IPS-18a (cell line): ENCODE results near the gene ATG101.

Experiments used
- H3K27ac ChIP-seq: one replicate; pipeline ENCODE4 v1.5.1; 2013; ENCODE audit warnings: low read length
- H3K27me3 ChIP-seq: one replicate; pipeline ENCODE4 v1.6.1; 2013; ENCODE audit warnings: mild to moderate bottlenecking, low read length; ENCODE audit not compliant: control insufficient read depth, insufficient read depth
- H3K36me3 ChIP-seq: one replicate; pipeline ENCODE4 v1.6.1; 2013; ENCODE audit warnings: low read depth, low read length; ENCODE audit not compliant: control insufficient read depth
- H3K4me1 ChIP-seq: one replicate; pipeline ENCODE4 v1.6.1; 2013; ENCODE audit warnings: low read depth, low read length; ENCODE audit not compliant: control insufficient read depth
- H3K4me3 ChIP-seq: one replicate; pipeline ENCODE4 v1.5.1; 2013; ENCODE audit warnings: low read length
- H3K9ac ChIP-seq: one replicate; pipeline ENCODE4 v1.6.1; 2013; ENCODE audit warnings: mild to moderate bottlenecking, low read length, moderate library complexity
- H3K9me3 ChIP-seq: one replicate; pipeline ENCODE4 v1.6.1; 2013; ENCODE audit warnings: low read depth, low read length; ENCODE audit not compliant: control insufficient read depth

ATG101 gene

DNA sequence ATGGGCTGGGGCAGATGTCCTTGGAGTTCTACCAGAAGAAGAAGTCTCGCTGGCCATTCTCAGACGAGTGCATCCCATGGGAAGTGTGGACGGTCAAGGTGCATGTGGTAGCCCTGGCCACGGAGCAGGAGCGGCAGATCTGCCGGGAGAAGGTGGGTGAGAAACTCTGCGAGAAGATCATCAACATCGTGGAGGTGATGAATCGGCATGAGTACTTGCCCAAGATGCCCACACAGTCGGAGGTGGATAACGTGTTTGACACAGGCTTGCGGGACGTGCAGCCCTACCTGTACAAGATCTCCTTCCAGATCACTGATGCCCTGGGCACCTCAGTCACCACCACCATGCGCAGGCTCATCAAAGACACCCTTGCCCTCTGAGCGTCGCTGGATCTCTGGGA is 7.0 kb downstream of the ATG101 start:
- peaks cover 65% of the 10 kb centered on the region for H3K36me3 ChIP-seq

GRCh38 chr12:52078276-52078675 is 8.5 kb downstream of the ATG101 start:
- Histone ChIP-seq H3K4me1 (peaks cover 9% of the 10 kb centered on the region), H3K9me3 (no peaks in the 10 kb centered on the region), H3K4me3 (no peak overlapping the region), H3K27me3 (no peaks in the 10 kb centered on the region), H3K27ac (no peak overlapping the region), H3K9ac (no peak overlapping the region), H3K36me3 (peaks cover 54% of the 10 kb centered on the region)

More for the DNA sequence above, 7.0 kb downstream of the ATG101 start:
- H3K27me3 ChIP-seq, result no peaks in the 10 kb centered on the region
- H3K4me1 ChIP-seq, result peaks cover 4% of the 10 kb centered on the region
- H3K27ac ChIP-seq, result no peak overlapping the region
- no peak overlapping the region for H3K4me3 ChIP-seq
- H3K9ac ChIP-seq, result no peak overlapping the region
- H3K9me3 ChIP-seq, result no peaks in the 10 kb centered on the region

DNA sequence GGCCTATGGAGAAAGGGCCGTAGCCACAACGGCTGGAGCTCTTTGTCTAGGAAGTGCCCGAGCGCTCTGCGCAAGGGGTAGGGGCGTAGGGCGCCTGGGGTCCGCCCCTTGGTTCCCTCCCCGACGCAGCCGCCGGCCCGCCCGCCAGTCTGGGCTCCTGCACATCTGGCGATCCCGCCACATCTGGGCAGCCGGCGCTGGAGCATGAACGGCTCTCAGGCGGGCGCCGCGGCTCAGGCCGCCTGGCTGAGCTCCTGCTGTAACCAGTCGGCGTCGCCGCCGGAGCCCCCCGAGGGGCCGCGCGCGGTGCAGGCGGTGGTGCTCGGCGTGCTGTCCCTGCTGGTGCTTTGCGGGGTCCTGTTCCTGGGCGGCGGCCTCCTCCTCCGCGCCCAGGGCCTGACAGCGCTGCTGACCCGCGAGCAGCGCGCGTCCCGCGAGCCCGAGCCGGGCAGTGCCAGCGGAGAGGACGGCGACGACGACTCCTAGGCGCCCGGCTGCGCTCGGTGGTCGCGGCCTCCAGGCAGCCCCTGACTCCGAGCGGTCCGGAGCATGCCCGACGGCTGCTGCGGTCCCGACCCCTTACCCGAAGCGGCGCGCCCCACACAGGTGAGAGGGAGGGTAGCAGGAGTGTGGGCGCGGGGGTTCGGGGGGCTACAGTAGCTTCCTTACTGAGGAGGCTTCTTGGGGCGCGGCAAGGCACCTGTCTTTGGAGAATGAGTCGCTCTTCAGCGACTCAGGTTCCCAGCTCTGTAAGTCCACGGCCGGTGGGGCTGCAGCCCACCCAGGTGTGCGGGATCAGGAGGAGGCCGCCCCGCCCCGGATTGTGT is 10.0 kb downstream of the ATG101 start, which contains the start of gene SMIM41:
Gene SMIM41 (plus strand): TSS at position 129 of the 827 bp plus-strand sequence. CDS start 76 bp downstream, at position 205.
- Histone ChIP-seq H3K4me3 (no peak within 1 kb of the TSS), H3K27ac (no peak within 1 kb of the TSS), H3K4me1 (peaks cover 9% of the 10 kb centered on the region)

DNA sequence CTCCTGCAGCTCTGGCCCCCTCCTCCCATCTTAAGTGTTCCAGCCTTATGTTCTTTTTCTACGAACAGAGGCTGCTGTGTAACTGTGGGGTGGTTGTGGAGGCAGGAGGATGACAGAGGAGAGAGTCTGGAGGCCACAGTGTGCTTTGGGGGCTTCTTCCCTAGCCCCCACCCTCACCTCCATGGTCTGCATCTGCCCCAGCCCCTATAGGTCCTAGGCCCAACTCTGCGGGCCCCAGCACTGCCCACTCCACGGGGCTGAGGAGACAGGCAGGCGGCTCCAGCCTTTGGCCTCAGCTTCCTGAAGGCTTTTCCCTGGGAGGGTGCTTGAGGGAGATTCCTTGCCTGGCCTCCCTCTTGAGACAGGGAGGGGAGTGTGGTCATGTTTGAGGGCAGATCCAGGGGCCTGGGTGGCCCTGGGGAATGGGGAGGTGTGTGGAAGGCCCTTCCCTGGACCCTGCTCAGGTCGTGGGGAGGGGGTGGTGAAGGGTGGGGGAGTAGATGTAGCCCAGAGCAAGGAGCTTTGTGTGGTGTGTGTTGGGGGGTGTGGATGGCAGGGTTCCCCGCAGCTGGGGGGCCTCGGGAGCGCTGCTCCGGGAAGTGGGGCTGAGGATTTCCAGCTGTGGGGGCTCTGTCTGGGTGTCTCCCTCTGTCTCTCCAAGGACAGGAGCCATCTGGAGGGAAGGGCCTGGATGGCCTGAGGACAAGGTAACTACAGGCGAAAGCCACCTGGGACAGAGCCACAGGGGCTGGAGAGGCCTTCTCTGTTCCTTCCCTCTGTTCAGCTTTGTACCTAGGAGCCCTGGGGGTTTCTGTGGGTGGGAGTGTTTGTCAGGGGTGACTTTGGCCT is 10.8 kb downstream of the ATG101 start:
- H3K9ac ChIP-seq, result no peak overlapping the region
- no peaks in the 10 kb centered on the region for H3K27me3 ChIP-seq
- peaks cover 31% of the 10 kb centered on the region for H3K36me3 ChIP-seq
- no peaks in the 10 kb centered on the region for H3K9me3 ChIP-seq
- H3K4me1 ChIP-seq, result peaks cover 9% of the 10 kb centered on the region
- no peak overlapping the region for H3K27ac ChIP-seq
- H3K4me3 ChIP-seq, result no peak overlapping the region

More for the DNA sequence above, 10.0 kb downstream of the ATG101 start, which contains the start of gene SMIM41:
- H3K9me3 ChIP-seq, result no peaks in the 10 kb centered on the region
- no peaks in the 10 kb centered on the region for H3K27me3 ChIP-seq
- H3K9ac ChIP-seq, result no peak within 1 kb of the TSS
- peaks cover 40% of the 10 kb centered on the region for H3K36me3 ChIP-seq

DNA sequence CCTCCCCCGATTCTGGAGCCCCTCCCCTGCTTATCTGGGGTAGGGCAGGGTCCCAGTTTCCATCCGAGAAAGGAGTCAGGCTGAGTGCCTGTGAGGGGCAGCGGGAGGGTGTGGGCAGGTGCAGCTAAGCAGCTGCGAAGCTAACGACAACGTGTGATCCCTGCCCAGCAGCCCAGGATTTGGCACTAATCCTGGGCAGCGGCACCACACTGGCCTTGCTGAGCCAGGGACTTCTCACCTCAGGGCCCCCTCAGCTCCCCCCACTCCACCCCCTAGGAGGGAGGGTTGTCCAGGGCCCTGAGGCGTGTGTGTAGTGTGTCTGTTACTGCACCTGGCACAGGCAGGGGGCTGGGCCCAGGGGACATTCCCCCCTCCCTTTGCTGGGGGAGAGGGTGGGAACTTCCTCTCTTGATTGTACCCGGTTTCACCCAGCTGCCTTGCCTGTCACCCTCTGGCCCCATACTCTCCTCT is 11.5 kb downstream of the ATG101 start:
- H3K9ac ChIP-seq, result no peak overlapping the region
- H3K9me3 ChIP-seq, result no peaks in the 10 kb centered on the region
- H3K27me3 ChIP-seq, result no peaks in the 10 kb centered on the region
- peaks cover 26% of the 10 kb centered on the region for H3K36me3 ChIP-seq
- no peak overlapping the region for H3K4me3 ChIP-seq
- H3K4me1 ChIP-seq, result peaks cover 9% of the 10 kb centered on the region
- H3K27ac ChIP-seq, result no peak overlapping the region

DNA sequence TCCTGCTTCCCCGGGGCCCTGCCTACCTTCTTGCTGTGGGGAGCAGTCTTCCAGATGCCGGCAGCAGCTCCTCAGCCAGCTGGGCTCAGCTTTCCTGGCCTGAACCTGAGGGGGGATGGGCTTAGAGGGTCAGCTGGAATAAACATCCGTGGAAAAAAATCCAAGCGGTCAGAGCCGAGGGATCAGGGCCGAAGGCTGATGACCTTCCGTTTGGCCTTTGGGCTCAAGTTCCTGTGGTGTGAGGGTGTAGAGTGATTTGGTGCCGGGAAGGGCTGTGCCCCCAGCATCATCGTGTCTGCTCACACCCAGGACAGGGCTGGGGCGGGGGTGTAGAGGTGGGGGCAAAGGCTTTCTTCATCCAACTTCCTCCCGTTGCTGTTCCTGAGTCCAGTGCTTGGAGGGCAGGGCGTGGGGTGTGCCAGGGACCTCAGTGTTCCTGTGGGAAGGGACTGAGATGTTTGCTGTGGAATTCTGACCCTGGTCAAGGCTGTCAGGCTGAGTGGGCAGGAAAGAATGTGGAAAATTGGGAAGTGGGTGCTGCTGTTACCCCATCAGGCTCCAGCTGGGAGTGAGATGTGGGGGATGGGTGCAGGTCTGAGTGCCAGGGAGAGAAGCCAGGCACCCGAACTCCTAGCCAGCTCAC is 12.4 kb downstream of the ATG101 start:
- Histone ChIP-seq H3K27me3 (no peaks in the 10 kb centered on the region), H3K4me1 (peaks cover 9% of the 10 kb centered on the region), H3K4me3 (no peak overlapping the region), H3K27ac (no peak overlapping the region), H3K9ac (no peak overlapping the region), H3K9me3 (no peaks in the 10 kb centered on the region), H3K36me3 (peaks cover 17% of the 10 kb centered on the region)

- Histone ChIP-seq H3K36me3 (peaks cover 15% of the 10 kb centered on the region), H3K27me3 (no peaks in the 10 kb centered on the region), H3K9me3 (no peaks in the 10 kb centered on the region), H3K4me3 (no peak overlapping the region), H3K4me1 (peaks cover 9% of the 10 kb centered on the region), H3K27ac (no peak overlapping the region), H3K9ac (no peak overlapping the region)
These were observed 12.8 kb downstream of the ATG101 start for GRCh38 chr12:52082669-52082987.

DNA sequence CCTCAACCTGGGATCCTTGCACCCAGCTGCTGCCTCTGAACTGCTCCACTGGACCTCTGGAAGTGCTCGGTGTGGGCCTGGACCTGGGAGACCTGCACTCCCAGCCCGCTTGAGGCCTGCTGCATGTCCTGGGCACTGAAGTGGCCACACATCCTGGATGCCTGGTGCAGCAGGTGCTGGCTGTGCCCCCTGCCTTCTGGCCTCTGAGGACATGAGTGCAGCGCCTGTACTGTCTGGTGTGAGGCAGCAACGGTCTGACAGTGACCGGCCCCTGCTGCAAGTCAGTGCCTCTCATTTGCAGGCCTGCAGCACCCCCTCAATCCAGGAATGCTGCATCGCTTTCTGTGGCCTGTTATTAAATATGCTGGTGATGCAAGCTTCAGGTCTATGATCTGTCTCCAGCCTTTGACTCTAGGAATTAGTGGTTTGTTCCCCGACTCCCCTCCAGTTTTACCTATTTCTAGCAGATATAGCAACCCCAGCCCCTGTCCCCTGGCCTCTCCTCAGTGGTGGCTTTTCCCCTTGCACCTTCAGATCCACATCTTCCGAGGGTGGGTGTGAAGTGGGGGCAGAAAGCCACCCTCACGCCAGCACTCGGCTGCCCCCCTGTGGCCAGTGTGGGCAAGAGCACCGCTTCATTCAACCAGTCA is 13.3 kb downstream of the ATG101 start:
- Histone ChIP-seq H3K9ac (no peak overlapping the region), H3K27ac (no peak overlapping the region), H3K36me3 (peaks cover 11% of the 10 kb centered on the region), H3K4me3 (no peak overlapping the region), H3K27me3 (no peaks in the 10 kb centered on the region), H3K9me3 (no peaks in the 10 kb centered on the region), H3K4me1 (peaks cover 9% of the 10 kb centered on the region)

DNA sequence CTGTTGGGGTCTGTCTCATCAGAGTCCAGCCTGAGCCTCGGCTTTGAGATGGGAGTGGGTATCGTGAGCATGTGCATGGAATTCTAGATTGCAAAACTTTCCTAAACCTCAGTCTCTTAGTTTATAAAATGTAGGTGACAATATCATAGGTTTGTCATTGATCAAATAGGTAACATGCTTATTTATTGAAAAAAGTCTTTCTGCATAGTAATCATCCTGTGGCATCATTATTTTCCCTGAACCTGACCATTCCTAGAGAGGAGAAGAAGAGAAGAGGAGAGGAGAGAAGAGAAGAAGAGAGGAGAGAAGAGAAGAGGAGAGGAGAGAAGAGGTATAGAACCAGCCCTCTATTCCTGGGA is 13.8 kb downstream of the ATG101 start:
- peaks cover 9% of the 10 kb centered on the region for H3K4me1 ChIP-seq
- peaks cover 6% of the 10 kb centered on the region for H3K36me3 ChIP-seq
- no peak overlapping the region for H3K9ac ChIP-seq
- H3K27ac ChIP-seq, result no peak overlapping the region
- no peaks in the 10 kb centered on the region for H3K9me3 ChIP-seq
- no peak overlapping the region for H3K4me3 ChIP-seq
- no peaks in the 10 kb centered on the region for H3K27me3 ChIP-seq

DNA sequence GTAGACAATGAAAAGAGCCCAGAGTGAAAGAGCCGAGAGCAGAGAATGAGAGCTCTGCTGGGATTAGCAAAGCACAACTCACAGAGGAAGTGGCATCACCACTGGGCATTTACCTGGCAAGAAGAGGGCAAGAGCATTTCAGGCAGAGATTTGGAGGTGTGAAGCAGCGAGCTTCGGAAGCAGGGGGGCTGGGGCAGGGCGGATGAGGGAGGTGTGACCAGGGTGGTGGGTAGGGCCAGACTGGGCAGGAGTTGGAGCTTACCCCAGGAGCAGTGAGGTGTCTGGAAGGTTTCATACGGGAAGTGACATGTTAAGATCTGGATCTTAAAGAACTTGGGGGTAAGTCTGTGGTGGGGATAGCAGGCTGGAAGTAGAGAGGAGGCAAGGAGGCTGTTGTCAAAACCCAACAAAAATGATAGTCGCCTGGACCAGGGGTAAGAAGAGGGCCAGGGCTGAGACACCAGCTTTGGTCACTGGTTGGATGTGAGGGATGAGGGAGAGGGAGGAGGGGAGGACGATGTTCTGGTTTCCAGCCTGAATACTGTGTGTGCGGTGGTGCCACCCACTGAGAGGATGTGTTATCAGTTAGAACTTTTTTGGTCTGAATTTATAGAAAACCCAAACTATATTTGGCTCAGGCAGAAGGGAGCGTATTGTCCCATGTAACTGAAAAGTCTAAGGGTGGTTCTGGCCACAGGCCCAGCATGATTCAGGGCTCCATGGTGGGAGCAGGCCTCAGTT is 14.9 kb downstream of the ATG101 start:
- Histone ChIP-seq H3K27ac (no peak overlapping the region), H3K9ac (no peak overlapping the region), H3K36me3 (no peaks in the 10 kb centered on the region), H3K4me3 (no peak overlapping the region), H3K27me3 (no peaks in the 10 kb centered on the region), H3K9me3 (no peaks in the 10 kb centered on the region), H3K4me1 (peaks cover 9% of the 10 kb centered on the region)
